Measurements from ENCODE around the gene ZNF346.
"Not testable (repeated sequence)": the region's sequence is repeated elsewhere in the genome, so short reads cannot be mapped to it uniquely, and the experiment has no call there.

DNA sequence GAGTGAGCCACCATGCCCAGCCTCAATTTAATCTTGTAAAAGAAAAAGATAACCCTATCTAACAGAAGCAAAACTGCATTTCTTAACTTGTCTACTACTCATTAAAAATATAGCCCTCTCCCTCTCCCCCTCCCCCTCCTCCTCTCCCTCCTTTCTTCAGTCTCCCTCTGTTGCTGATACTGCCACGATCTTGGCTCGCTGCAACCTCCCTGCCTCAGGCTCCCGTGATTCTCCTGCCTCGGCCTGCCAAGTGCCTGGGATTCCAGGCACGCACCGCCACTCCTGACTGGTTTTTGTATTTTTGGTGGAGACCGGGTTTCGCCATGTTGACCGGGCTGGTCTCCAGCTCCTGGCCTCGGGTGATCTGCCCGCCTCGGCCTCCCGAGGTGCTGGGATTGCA is 39.4 kb upstream of the ZNF346 start:
- TF ChIP-seq, protein P1, sequence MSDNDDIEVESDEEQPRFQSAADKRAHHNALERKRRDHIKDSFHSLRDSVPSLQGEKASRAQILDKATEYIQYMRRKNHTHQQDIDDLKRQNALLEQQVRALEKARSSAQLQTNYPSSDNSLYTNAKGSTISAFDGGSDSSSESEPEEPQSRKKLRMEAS (CRISPR knock-in tag; IDR thresholded peaks at IDR 0.05): not testable (repeated sequence)
- not testable (repeated sequence) for TF ChIP-seq CTCF (IDR thresholded peaks at IDR 0.05); NR2C2 (CRISPR knock-in tag; IDR thresholded peaks at IDR 0.05)

All from WTC11 (cell line).